ENCODE data around the gene NAXE.

GRCh38 chr1:156608981-156609380, 17.4 kb downstream of the NAXE start:
- TF ChIP-seq CTCF (conservative IDR thresholded peaks at IDR 0.05 in 1 of 2, IDR thresholded peaks at IDR 0.05 in 1 of 2; ENCODE audit: extremely low read depth in 1 of 2, insufficient read depth in 1 of 2, low read depth in 1 of 2, low read length in 2 of 2) (peak; percentile 57 to 70), EZH2 (IDR thresholded peaks at IDR 0.05; ENCODE audit: borderline replicate concordance, low read length) (no peak)
